Measurements from ENCODE around the gene SIMC1.

DNA sequence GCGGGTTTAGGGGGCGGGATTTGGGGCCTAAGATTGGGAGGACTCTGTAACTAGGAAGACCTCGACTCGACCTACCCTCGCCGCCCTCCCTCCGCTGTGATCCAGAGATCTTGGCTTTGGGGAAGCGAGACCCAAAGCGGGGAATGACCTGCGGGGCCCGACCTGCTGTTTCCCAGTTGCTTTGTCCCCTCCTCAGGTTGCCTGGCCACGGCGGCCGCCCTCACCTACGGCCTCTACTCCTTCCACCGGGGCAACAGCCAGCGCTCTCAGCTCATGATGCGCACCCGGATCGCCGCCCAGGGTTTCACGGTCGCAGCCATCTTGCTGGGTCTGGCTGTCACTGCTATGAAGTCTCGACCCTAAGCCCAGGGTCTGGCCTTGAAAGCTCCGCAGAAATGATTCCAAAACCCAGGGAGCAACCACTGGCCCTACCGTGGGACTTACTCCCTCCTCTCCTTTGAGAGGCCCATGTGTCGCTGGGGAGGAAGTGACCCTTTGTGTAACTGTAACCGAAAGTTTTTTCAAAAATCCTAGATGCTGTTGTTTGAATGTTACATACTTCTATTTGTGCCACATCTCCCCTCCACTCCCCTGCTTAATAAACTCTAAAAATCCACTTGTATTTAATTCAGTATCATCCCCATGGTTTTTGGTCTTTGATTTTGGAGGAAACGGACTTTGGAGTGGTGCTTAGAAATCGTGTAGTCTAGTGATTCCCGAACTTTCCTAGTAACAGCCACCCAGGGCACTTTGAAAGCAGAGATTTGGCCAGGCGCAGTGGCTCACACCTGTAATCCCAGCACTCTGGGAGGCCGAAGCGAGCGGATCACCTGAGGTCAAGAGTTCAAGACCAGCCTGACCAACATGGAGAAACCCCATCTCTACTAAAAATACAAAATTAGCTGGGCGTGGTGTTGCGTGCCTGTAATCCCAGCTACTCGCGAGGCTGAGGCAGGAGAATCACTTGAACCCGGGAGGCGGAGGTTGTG lies 151.2 kb downstream of the SIMC1 start:
- no peak for TF ChIP-seq ZNF274 (IDR thresholded peaks at IDR 0.05; ENCODE audit: low read depth, low read length)
- no peak for TF ChIP-seq SUZ12 (IDR thresholded peaks at IDR 0.05; ENCODE audit: extremely low read depth, insufficient read depth, insufficient read length)
- TF ChIP-seq YY1 (IDR thresholded peaks at IDR 0.05; ENCODE audit: insufficient read depth, insufficient read length), result no peak

Measured in NT2/D1 (cell line).